Activated T-helper 2 cell treated with anti-CD3 and anti-CD28 coated beads, Interferon-gamma antibody, Interleukin-2, Interleukin-4, amounts not matched to agents 10 μg/mL and 5 μg/mL and 100 μg/mL, durations not matched to agents 14 hours and 24 hours and 36 hours (primary cell): ENCODE measurements around the gene BAIAP3. TPM values are rescaled to one million over a fixed set of nuclear protein-coding genes. Genes with fewer than 3 reads are reported as not detected.
A peak's percentile ranks its signal among the peaks of the same experiment; 100 is the strongest.

Source experiments
- DNase-seq: peaks from one replicate; pipeline ENCODE4 v3.0.0; 2021; ENCODE audit warnings: low spot score
- H3K27ac Mint-ChIP-seq: one replicate; pipeline ENCODE4 v1.8.0; 2021; ENCODE audit warnings: mixed read lengths
- H3K27me3 Mint-ChIP-seq: one replicate; pipeline ENCODE4 v1.8.0; 2021; ENCODE audit warnings: low read depth, mixed read lengths
- H3K36me3 Mint-ChIP-seq: one replicate; pipeline ENCODE4 v1.8.0; 2021; ENCODE audit warnings: low read depth, mixed read lengths
- H3K4me1 Mint-ChIP-seq: one replicate; pipeline ENCODE4 v1.8.0; 2021; ENCODE audit warnings: low read depth, mixed read lengths
- H3K4me3 Mint-ChIP-seq: one replicate; pipeline ENCODE4 v1.8.0; 2021; ENCODE audit warnings: low read depth, mild to moderate bottlenecking, moderate library complexity, mixed read lengths
- H3K9me3 Mint-ChIP-seq: one replicate; pipeline ENCODE4 v1.8.0; 2021; ENCODE audit warnings: mixed read lengths
- intact Hi-C: fragments of 100-400 bp; cut with micrococcal nuclease; formaldehyde crosslinking; loops from one replicate; pipeline ENCODE4 v1.15.1; 2023
- total RNA-seq: library from RNA; stranded (reverse); gene quantifications from 2 replicates; pipeline ENCODE4 v1.2.3, GENCODE V29; 2022

BAIAP3 gene
- total RNA-seq, 1 donor from 2014 or later, result 0.32 TPM

DNA sequence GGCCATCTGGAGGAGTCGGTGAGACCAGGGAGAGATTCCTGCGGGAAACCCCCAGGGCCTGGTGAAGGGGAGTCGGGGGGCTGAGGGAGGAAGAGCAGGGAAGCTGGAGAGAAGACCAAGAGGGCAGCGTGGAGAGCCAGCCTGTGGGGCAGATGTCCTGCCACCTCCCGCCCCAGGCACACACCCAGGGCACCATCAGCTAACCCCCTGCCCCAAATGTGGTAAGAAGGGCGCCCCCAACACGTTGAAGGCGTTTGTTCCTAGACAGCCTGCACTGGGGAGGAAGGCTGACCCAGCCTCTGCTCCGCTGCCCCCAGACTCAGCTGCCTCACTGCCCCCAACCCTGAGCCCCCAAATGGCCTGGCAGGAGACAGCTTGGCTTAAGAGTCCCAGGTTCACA lies 1.3 kb downstream of the BAIAP3 start:
- Mint-ChIP-seq H3K36me3 (no peaks in the 10 kb centered on the region), H3K4me3 (no peak overlapping the region), H3K27me3 (peaks cover 26% of the 10 kb centered on the region), H3K9me3 (no peaks in the 10 kb centered on the region), H3K27ac (no peak overlapping the region), H3K4me1 (peaks cover 6% of the 10 kb centered on the region)
- intact Hi-C loops, result no loop called here
- no peak for DNase-seq

DNA sequence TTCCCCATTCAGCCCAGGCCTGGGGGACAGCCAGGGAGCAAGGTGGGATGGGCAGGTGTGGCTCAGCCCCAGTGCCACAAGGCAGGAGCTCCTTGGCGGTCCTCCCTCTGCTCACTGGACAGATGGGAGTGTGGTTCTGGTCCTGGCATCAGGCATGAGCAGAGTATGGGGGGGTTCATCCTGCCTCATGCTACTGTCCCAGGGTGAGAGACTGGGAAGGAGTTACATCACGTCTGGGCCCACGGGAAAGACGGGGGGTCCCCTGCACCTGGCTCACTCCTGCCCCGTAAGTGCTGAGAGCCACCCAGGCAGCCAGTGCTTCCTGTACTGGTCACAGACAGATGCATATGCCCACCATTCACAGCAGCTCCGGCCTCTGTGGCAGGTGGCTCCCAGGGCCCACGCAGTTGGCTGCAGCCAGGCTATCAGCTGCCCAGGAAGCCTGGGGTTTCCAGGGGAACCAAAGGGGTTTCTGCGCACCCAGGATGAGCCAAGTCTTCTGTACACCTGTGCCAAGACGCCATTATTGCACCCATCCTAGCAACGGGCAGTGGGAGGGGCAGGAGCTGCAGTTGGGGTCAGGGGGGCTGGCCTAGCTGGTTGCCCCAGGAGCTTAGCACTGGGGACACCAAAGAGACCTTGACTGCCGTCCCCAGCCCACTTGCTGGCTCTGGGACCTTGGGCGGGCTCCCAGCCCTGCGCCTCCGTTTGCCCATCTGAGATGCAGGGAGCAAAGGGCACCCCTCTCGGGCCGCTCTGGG lies 1.9 kb downstream of the BAIAP3 start:
- intact Hi-C loops, result no loop called here
- no peaks in the 10 kb centered on the region for H3K36me3 Mint-ChIP-seq
- peaks cover 6% of the 10 kb centered on the region for H3K4me1 Mint-ChIP-seq
- no peak overlapping the region for H3K4me3 Mint-ChIP-seq
- peaks cover 26% of the 10 kb centered on the region for H3K27me3 Mint-ChIP-seq
- no peak overlapping the region for H3K27ac Mint-ChIP-seq
- no peak for DNase-seq
- H3K9me3 Mint-ChIP-seq, result no peaks in the 10 kb centered on the region

DNA sequence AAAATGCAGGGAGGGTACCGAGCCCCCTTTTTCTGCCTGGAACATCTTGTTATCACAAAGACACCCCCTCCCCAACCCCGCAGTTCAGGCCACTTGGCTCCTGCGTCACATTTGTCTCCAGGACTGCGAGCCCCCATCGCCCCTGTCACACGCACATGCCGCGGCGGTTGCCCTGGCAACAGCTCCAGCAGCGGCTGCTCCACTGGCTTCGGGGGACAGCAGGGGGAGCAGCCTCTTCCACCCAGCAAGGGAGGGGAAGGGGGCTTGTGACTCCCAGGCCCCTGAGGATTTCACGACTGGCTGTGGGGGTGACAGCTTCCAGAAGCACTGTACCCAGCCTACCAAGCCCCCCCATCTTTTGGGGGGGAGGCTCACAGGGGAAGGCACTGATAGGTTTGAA lies 2.6 kb downstream of the BAIAP3 start:
- H3K27me3 Mint-ChIP-seq, result peaks cover 26% of the 10 kb centered on the region
- intact Hi-C loops, result no loop called here
- DNase-seq, result no peak
- peaks cover 6% of the 10 kb centered on the region for H3K4me1 Mint-ChIP-seq
- H3K36me3 Mint-ChIP-seq, result no peaks in the 10 kb centered on the region
- H3K27ac Mint-ChIP-seq, result no peak overlapping the region
- no peak overlapping the region for H3K4me3 Mint-ChIP-seq
- H3K9me3 Mint-ChIP-seq, result no peaks in the 10 kb centered on the region

DNA sequence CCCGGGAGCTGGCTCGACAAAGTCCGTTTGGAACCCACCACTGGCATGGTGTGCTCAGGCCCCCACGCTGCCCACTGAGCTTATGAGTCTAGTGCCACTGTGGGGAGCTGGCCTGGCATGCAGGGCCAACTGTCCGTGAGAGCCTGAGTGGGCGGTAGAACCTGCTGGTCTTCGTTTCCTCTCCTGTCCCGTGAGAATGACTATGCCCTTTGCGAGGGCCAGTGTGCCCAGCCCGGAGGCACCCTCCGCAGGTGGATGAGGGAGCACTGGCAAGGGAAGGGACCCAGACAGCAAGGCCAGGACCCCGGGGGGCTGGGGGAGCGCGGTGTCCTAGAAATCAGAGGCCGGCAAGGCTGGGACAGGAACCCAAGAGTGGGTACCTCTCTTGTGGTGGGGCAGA lies 3.2 kb downstream of the BAIAP3 start:
- Mint-ChIP-seq H3K9me3 (no peaks in the 10 kb centered on the region), H3K27ac (no peak overlapping the region), H3K27me3 (peaks cover 25% of the 10 kb centered on the region), H3K4me1 (peaks cover 2% of the 10 kb centered on the region), H3K4me3 (no peak overlapping the region), H3K36me3 (no peaks in the 10 kb centered on the region)
- intact Hi-C loops, result no loop called here
- DNase-seq, result no peak

DNA sequence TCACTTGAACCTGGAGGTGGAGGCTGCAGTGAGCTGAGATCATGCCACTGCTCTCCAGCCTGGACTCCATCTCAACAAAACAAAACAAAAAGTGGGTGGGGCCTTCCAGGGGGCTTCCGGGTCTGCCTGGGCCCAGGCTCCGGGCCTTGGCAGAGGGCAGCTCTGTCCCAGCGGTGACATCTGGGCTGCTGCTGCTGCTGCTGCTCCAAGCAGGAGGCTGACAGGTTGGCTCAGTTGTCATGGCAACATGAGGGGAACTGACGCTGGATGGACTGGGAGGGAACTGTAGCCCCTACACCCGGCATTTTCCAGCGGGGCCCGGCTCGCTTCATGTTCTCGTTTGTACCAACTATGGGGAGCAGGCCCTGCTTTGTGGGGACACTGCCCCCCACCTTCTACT lies 4.0 kb downstream of the BAIAP3 start:
- Mint-ChIP-seq H3K36me3 (no peaks in the 10 kb centered on the region), H3K4me1 (peaks cover 3% of the 10 kb centered on the region), H3K9me3 (no peaks in the 10 kb centered on the region), H3K27me3 (peaks cover 19% of the 10 kb centered on the region), H3K4me3 (no peak overlapping the region), H3K27ac (no peak overlapping the region)
- intact Hi-C loops, result no loop called here
- no peak for DNase-seq

DNA sequence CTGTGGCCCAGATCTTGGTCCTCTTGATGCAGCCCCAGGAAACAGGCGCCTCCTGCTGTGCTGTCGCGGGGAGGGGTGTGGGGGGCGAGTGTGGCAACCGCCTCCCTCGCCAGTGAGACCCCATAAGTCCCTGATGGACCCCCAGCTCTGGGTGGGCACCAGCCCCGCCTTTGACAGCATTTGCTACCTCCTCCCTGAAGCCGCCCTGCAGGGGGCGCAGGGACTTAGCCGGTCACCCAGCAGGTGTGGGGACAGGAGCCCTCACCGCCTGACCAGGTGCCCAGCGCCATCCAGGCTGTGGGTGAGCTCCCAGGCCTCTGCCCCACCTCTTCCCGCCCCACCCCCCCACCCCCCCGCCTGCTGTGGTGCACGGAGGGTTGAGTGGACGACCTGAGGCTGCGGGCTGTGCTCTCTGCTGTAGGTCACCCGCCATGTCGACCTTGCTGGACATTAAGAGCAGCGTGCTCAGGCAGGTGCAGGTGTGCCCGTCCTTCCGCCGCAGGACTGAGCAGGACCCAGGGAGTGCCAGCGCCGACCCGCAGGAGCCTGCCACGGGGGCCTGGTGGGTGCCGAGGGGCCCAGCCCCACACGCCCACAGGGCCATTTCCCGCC lies 4.8 kb downstream of the BAIAP3 start:
- Mint-ChIP-seq H3K9me3 (no peaks in the 10 kb centered on the region), H3K27me3 (peaks cover 15% of the 10 kb centered on the region), H3K27ac (no peak overlapping the region), H3K4me3 (no peak overlapping the region), H3K36me3 (no peaks in the 10 kb centered on the region), H3K4me1 (peaks cover 9% of the 10 kb centered on the region)
- DNase-seq, result no peak
- intact Hi-C loops, result no loop called here

DNA sequence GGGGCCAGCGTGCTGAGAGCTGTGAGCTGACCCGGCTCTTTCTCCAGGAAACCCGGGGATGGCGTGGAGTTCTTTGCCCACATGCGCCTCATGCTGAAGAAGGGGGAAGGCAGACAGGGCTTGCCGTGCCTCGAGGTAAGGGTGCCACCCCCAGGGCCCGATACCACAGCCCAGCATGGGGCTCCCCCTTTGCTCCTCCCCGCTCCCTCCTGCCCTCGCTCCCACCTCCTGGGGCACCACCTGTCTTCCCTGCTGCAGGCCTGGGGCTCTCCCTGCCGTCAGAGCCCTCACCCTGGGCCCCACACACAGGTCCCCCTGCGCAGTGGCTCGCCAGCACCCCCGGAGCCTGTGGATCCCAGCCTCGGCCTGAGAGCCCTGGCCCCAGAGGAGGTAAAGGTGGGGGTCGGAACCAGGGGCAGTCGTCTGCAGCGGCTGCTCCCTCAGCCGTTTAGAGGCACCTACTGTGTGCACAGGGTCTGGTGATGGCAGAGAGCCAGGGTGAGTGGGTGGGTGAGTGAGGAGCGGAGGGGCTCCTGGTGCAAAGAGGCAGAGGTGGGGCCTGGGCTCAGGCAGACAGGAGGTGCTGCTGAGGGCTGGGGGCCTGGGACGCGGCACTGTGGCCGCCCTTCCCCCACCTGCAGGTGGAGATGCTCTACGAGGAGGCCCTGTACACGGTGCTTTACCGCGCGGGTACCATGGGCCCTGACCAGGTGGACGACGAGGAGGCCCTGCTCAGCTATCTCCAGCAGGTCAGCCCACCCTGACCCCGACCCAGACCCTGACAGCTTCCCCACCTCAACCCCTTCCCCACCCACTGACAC lies 5.6 kb downstream of the BAIAP3 start:
- Mint-ChIP-seq H3K4me3 (no peak overlapping the region), H3K36me3 (no peaks in the 10 kb centered on the region), H3K9me3 (no peaks in the 10 kb centered on the region), H3K4me1 (peaks cover 12% of the 10 kb centered on the region), H3K27me3 (peaks cover 15% of the 10 kb centered on the region), H3K27ac (no peak overlapping the region)
- no peak for DNase-seq
- intact Hi-C loops, result no loop called here

GRCh38 chr16:1340730-1341494 lies 7.5 kb downstream of the BAIAP3 start:
- no peaks in the 10 kb centered on the region for H3K36me3 Mint-ChIP-seq
- no peak overlapping the region for H3K27ac Mint-ChIP-seq
- intact Hi-C loops, result no loop called here
- peaks cover 12% of the 10 kb centered on the region for H3K4me1 Mint-ChIP-seq
- DNase-seq, result no peak
- no peak overlapping the region for H3K4me3 Mint-ChIP-seq
- no peaks in the 10 kb centered on the region for H3K9me3 Mint-ChIP-seq
- H3K27me3 Mint-ChIP-seq, result peaks cover 2% of the 10 kb centered on the region

- H3K36me3 Mint-ChIP-seq, result no peaks in the 10 kb centered on the region
- no peaks in the 10 kb centered on the region for H3K9me3 Mint-ChIP-seq
- no peak overlapping the region for H3K4me3 Mint-ChIP-seq
- intact Hi-C loops, result no loop called here
- H3K27me3 Mint-ChIP-seq, result no peaks in the 10 kb centered on the region
- no peak for DNase-seq
- peaks cover 12% of the 10 kb centered on the region for H3K4me1 Mint-ChIP-seq
- H3K27ac Mint-ChIP-seq, result no peak overlapping the region
Observed at GRCh38 chr16:1341495-1342420, 8.3 kb downstream of the BAIAP3 start.

DNA sequence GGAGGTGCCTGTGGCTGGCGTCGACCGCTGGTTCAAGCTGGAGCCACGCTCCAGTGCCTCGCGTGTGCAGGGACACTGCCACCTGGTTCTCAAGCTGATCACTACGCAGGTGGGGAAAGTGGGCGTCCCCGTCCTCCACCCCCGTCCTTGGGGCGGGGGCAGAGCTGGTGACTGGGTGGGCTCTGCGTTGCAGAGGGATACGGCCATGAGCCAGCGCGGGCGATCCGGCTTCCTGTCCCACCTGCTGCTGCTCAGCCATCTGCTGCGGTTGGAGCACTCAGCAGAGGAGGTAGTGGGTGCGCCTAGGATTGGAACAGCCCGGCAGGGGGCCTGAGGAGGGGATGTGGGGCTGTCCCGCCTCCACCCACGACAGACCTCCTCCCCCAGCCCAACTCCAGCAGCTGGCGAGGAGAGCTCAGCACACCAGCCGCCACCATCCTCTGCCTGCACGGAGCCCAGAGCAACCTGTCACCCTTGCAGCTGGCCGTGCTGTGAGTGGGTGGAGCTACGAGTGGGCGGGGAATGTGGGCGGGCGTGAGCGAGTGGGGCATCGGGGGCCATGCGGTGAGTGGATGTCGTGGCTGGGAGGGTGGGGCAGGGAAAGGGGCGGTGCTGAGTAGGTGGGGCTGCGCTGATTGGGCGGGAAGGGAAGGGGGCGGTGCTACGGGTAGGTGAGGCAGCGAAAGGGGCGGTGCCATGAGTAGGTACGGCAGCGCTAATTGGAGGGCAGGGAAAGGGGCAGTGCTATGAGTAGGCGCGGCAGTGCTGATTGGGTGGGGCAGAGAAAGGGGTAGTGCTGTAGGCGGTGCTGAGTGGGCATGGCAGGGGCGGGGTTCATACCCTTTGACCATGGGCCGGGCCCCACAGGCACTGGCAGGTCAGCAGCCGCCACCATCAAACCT lies 9.3 kb downstream of the BAIAP3 start:
- Mint-ChIP-seq H3K4me3 (peak overlapping the region; percentile 42), H3K9me3 (no peaks in the 10 kb centered on the region), H3K27ac (no peak overlapping the region), H3K4me1 (peaks cover 12% of the 10 kb centered on the region), H3K27me3 (no peaks in the 10 kb centered on the region), H3K36me3 (no peaks in the 10 kb centered on the region)
- peak; percentile 91 for DNase-seq
- intact Hi-C loops, result loop anchor here (1.0 kb wide), 1 partner anchor 9 kb away; the partner anchor contains the start of genes GNPTG and TSR3
